PC-3 (cell line): ENCODE measurements around the gene JPH4.

Source experiments
- CTCF ChIP-seq: fragments of 300-600 bp; sonication (generic); conservative IDR thresholded peaks from 2 replicates; pipeline ENCODE4 v1.5.1; 2017; ENCODE audit warnings: antibody characterized with exemption, low read depth, mild to moderate bottlenecking, low read length
- EZH2phosphoT487 ChIP-seq: fragments of 300-600 bp; sonication (generic); IDR thresholded peaks from 2 replicates; pipeline ENCODE4 v1.6.1; 2018; ENCODE audit warnings: mild to moderate bottlenecking, antibody characterized with exemption, low read length, borderline replicate concordance

- no peak for TF ChIP-seq CTCF
- TF ChIP-seq EZH2phosphoT487 = no peak
These were observed 42.1 kb downstream of the JPH4 start for GRCh38 chr14:23536494-23536893.
